Stimulated activated CD4-positive, alpha-beta T cell treated with anti-CD3 and anti-CD28 coated beads, Interleukin-1b, Interleukin-23, amount 100 ng/mL, for 4 hours (primary cell): ENCODE results near the gene FBXO36.
"Not testable (repeated sequence)": the region's sequence is repeated elsewhere in the genome, so short reads cannot be mapped to it uniquely, and the experiment has no call there.

Experiments
- DNase-seq, 2 donors: peaks; one replicate each; pipeline ENCODE4 v3.0.0-alpha.2; 2020; ENCODE audit warnings: low read depth in 2 of 2

Gene FBXO36

GRCh38 chr2:229910832-229911412 lies 11.4 kb upstream of the FBXO36 start:
- DNase-seq = no peak

- no peak for DNase-seq
These were observed 8.1 kb upstream of the FBXO36 start for GRCh38 chr2:229914171-229914570.

GRCh38 chr2:229917793-229918192 lies 4.5 kb upstream of the FBXO36 start:
- DNase-seq = no peak

DNA sequence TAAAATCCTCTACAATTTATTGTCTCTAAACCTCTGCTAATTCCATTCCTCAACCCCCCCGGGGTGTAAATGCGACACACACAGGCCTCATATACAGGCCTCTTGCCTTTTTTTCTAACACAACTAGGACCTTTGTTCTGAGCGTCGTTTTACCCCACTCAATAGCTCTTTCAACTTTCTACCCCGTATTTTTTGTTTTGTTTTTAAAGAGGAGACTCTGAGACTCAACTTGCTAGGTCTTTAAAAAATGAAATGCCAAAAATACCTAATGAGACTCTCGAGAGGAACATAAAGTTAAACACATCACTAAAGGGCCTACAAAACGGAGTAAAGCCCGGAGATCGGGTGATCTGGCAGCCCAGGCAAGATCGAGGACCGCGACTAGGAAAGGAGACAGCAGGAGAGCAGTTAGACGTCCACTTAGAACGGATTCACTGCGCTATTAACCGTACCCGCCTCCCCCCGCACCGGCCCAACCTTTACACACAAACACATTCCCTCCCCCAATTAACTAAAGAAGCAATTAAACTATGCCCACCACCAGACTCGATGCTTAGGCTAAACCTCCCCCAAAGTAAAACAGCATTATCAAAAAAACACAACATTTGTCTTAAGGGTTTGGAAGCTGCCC lies 2.2 kb upstream of the FBXO36 start:
- DNase-seq = no peak

DNA sequence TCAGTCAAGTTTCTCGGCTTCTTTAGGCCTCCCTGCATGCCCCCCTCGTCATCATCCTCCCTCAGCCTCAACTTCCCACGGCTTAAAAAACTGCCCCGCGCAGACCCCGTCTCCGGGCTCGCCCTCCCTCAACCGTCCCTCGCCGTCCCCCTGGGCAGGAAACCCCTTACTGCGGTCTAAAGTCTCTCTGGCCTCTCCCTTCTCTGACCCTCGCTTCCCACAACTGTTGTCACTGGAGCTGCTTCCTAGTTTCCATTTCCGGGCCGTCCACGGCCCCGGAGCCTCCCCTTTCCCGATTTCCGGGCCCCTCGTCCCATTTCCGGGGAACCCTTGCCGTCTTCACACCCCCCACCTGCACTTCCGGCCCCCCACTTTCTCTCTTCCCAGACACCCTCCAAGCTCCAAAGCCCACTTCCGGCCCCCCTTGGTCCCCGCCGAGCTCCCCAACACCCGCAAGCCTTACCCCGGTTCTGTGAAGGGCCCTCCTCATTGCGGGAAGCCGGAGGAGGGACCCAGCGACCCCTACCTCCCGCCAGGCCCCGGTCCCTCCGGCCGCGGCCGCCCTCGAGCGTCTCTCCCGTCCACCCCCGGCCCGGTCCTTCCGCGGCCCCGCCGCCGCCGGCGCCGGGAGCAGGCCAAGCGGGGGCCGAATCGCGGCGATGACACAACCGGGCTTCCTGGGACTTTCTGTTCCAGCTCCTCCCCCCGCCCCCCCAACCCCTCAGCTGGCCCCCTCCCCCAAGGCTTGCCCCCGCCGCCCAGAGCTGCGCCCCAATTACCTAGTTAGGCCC lies 1.0 kb upstream of the FBXO36 start:
- peak in 1 of 2 donors; percentile 50 for DNase-seq

- DNase-seq = peak; percentile 76 to 84
These were observed 333 bp upstream of the FBXO36 start, which contains the start of gene TRIP12 for GRCh38 chr2:229921892-229922448. TSS of gene TRIP12 (minus strand) at chr2:229922009. CDS start at chr2:229880079, 41,930 bp downstream.

DNA sequence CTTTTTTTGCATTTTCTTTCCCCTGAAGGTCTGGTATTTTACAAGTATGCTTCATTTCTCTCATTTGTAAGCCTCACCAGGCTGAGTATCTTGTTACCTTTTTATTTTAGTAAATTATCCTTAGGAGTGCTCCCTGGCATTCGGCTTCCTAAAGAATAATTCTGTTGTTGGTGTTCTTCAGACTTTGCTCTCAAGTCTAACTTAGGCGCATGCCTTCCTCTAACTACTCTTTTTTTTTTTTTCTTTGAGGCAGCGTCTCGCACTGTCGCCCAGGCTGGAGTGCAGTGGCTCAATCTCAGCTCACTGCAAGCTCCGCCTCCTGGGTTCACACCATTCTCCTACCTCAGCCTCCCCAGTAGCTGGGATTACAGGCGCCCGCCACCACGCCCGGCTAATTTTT lies 2.2 kb downstream of the FBXO36 start:
- DNase-seq = not testable (repeated sequence)

GRCh38 chr2:229925201-229925600 lies 2.9 kb downstream of the FBXO36 start:
- no peak for DNase-seq

- DNase-seq = no peak
These were observed 5.6 kb downstream of the FBXO36 start for GRCh38 chr2:229927817-229928321.

DNA sequence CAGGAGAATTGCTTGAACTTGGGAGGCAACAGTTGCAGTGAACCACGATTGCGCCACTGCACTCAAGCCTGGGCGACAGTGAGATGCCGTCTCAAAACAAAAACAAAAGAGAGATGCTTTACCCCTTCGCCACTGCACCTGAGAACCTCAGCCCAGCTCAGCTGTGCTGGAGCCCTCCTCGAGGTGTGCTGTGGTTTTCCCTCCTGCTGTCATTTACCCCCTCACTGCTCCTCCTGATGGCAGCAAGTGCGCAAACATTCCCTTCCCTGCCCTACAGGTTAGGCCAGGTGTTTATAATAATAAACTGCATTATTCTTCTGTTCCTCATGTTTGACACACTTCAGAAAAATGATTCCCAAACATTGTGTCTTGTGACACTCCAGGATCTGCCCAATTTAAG lies 8.4 kb downstream of the FBXO36 start:
- DNase-seq = no peak

DNA sequence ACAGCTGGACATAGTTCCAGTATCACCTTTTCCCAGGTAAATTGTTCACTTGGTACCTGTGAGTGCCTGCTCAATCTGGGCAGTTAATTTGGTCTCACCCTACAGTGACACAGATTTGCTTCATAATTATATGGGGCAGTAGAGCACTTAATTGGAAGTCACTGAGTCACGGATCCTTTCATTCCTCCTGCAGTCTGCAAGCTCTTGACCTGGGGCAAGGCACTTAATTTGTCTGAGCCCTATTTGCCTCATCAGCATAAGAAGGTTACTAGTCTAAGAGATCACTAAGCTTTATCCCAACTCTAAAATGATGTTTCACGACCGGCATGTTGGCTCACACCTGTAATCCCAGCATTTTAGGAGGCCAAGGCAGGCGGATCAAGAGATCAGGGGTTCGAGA lies 8.9 kb downstream of the FBXO36 start:
- DNase-seq = no peak

GRCh38 chr2:229937537-229937936 lies 15.2 kb downstream of the FBXO36 start:
- DNase-seq = no peak

- no peak for DNase-seq
These were observed 20.4 kb downstream of the FBXO36 start for GRCh38 chr2:229942671-229943070.

DNA sequence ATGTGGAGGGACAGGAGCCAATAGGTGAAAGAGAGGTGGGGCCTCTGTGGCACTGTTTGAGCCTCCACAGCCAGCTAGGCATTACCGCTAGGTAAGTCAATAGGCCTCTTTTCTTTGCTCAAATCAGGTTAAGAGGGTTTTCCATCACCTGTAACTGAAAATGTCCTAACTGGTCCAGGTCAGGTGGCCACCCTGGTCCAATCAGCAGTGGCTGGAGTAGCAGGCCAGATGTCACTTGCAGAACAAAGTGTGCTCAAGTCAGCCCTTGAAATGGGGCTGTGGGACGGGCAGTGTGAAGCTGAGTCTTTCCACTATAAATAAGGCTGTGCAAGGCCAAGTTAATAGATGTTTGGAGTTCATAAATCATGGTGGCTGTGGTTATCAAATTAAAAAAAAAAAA lies 20.9 kb downstream of the FBXO36 start:
- DNase-seq = no peak

- DNase-seq = no peak
These were observed 21.6 kb downstream of the FBXO36 start for GRCh38 chr2:229943770-229944449.

DNA sequence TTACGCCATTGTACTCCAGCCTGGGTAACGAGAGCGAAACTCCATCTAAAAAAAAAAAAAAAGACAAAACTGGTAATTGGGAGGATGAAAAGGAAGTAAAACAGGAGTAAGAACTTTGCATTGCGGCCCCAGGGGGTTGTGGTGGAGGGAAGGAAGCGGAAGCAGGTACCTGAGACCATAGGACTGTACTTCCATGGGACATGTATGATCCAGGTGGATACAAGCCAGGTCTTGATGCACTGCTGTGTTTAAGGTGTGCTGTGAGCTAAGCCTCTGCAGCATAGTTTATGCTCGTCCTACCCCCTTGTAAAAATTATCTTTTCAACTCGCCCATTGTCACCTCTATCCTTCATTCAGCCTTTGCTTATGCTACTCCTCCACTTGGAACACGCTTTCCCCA lies 23.7 kb downstream of the FBXO36 start:
- no peak for DNase-seq

GRCh38 chr2:229947544-229947943 lies 25.2 kb downstream of the FBXO36 start:
- DNase-seq = no peak

GRCh38 chr2:229952256-229952835 lies 30.0 kb downstream of the FBXO36 start:
- DNase-seq = no peak

DNA sequence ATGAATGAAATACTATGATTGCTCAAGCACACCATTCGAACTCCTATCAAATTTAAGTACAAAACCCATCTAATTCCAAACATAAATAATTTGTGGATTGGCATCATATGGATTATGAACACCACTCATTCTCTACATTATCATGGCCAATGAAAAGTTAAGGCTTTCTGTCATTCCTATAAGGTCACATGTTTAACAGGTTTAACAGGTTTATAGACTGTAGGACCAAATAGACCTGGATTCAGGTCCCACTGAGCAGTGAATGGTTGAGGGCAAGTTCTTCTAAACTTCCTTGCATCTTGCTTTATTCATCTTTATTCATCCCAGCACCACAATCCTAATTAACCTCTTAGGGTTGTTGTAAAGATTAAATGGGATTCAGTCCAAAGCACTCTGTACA lies 33.4 kb downstream of the FBXO36 start:
- DNase-seq = no peak

GRCh38 chr2:229956491-229956890 lies 34.2 kb downstream of the FBXO36 start:
- no peak for DNase-seq

- not testable (repeated sequence) for DNase-seq
These were observed 41.3 kb downstream of the FBXO36 start for GRCh38 chr2:229963596-229963995.
